ENCODE results near the gene ACTL10. TPM values are rescaled to one million over a fixed set of nuclear protein-coding genes. Genes with fewer than 3 reads are reported as not detected.

Gene ACTL10
- total and polyA plus RNA-seq, 2 of the 13 experiments (the other 11 are each of a cell fraction or from before 2014, with no cell fraction given) = not detected

DNA sequence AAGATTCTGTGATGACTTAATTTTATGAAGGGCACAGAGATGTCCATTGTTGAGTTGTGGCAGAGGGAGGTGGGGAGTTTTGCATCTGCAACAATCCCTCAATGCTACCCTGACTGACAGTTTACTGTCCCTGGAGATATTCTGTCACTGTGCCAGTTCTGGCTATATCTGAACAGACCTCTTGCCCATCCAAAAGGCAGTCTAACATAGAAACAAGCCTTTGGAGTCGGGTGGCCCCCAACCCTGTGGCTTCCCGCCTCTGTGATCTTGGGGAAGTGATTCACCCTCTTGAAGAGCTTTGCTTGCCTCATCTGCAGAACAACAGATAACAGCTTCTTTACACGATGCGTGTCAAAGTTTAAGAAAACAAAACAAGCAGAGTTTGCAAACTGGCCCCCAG lies 23.2 kb downstream of the ACTL10 start (continued):
- peak; percentile 41 for TF ChIP-seq PAXIP1 (CRISPR knock-in tag; conservative IDR thresholded peaks at IDR 0.05)
- TF ChIP-seq ZSCAN12 (CRISPR knock-in tag; IDR thresholded peaks at IDR 0.05) = no peak
- peak; percentile 21; the same call in 1 of the 2 replicates for TF ChIP-seq ZBTB33 (CRISPR knock-in tag; IDR thresholded peaks at IDR 0.05)
- 0 out of 2 replicates have a peak, but pooled peaks have one; percentile 58 for TF ChIP-seq NFIC (IDR thresholded peaks at IDR 0.05; ENCODE audit: low read length)
- no peak for TF ChIP-seq EHMT2 (IDR thresholded peaks at IDR 0.05; ENCODE audit: borderline replicate concordance, low read depth, low read length)
- peak; percentile 27; the same call in 1 of the 2 replicates for TF ChIP-seq RARA (CRISPR knock-in tag; IDR thresholded peaks at IDR 0.05)
- TF ChIP-seq, protein P1, sequence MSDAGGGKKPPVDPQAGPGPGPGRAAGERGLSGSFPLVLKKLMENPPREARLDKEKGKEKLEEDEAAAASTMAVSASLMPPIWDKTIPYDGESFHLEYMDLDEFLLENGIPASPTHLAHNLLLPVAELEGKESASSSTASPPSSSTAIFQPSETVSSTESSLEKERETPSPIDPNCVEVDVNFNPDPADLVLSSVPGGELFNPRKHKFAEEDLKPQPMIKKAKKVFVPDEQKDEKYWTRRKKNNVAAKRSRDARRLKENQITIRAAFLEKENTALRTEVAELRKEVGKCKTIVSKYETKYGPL (CRISPR knock-in tag; IDR thresholded peaks at IDR 0.05) = no peak
- TF ChIP-seq ZNF33A (CRISPR knock-in tag; IDR thresholded peaks at IDR 0.05; ENCODE audit: borderline replicate concordance) = no peak
- TF ChIP-seq NR2F2 (IDR thresholded peaks at IDR 0.05; ENCODE audit: borderline replicate concordance, low read depth) = 0 out of 2 replicates have a peak, but pooled peaks have one; percentile 19
- TF ChIP-seq, protein P2, sequence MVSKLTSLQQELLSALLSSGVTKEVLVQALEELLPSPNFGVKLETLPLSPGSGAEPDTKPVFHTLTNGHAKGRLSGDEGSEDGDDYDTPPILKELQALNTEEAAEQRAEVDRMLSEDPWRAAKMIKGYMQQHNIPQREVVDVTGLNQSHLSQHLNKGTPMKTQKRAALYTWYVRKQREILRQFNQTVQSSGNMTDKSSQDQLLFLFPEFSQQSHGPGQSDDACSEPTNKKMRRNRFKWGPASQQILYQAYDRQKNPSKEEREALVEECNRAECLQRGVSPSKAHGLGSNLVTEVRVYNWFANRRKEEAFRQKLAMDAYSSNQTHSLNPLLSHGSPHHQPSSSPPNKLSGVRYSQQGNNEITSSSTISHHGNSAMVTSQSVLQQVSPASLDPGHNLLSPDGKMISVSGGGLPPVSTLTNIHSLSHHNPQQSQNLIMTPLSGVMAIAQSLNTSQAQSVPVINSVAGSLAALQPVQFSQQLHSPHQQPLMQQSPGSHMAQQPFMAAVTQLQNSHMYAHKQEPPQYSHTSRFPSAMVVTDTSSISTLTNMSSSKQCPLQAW (CRISPR knock-in tag; IDR thresholded peaks at IDR 0.05) = no peak
- no peak for TF ChIP-seq ZNF253 (CRISPR knock-in tag; IDR thresholded peaks at IDR 0.05; ENCODE audit: borderline replicate concordance)
- TF ChIP-seq ZNF790 (CRISPR knock-in tag; IDR thresholded peaks at IDR 0.05; ENCODE audit: borderline replicate concordance) = no peak
- TF ChIP-seq, protein P3, sequence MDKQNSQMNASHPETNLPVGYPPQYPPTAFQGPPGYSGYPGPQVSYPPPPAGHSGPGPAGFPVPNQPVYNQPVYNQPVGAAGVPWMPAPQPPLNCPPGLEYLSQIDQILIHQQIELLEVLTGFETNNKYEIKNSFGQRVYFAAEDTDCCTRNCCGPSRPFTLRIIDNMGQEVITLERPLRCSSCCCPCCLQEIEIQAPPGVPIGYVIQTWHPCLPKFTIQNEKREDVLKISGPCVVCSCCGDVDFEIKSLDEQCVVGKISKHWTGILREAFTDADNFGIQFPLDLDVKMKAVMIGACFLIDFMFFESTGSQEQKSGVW (CRISPR knock-in tag; IDR thresholded peaks at IDR 0.05; ENCODE audit: borderline replicate concordance) = no peak
- peak; percentile 35; the same call in 1 of the 2 replicates for TF ChIP-seq PBX2 (CRISPR knock-in tag; IDR thresholded peaks at IDR 0.05)
- TF ChIP-seq TEAD3 (CRISPR knock-in tag; optimal IDR thresholded peaks at IDR 0.05; ENCODE audit: borderline replicate concordance) = peak; percentile 25
- TF ChIP-seq SIN3A (IDR thresholded peaks at IDR 0.05; ENCODE audit: borderline replicate concordance, low read depth, low read length) = 0 out of 2 replicates have a peak, but pooled peaks have one; percentile 2
- TF ChIP-seq FOXP1 (IDR thresholded peaks at IDR 0.05) = no peak
- TF ChIP-seq FOXP1 (CRISPR knock-in tag; IDR thresholded peaks at IDR 0.05) = peak; percentile 76
- 0 out of 2 replicates have a peak, but pooled peaks have one; percentile 21 for TF ChIP-seq FOXA3 (CRISPR knock-in tag; IDR thresholded peaks at IDR 0.05)
- TF ChIP-seq RXRA (CRISPR knock-in tag; IDR thresholded peaks at IDR 0.05) = peak; percentile 47; the same call in 1 of the 2 replicates
- no peak for TF ChIP-seq XRCC5 (optimal IDR thresholded peaks at IDR 0.05; ENCODE audit: low read length)
- no peak for TF ChIP-seq TOPORS (CRISPR knock-in tag; IDR thresholded peaks at IDR 0.05)
